HG03097 (cell line): ENCODE measurements around the gene SMIM20.
A peak's percentile ranks its signal among the peaks of the same experiment; 100 is the strongest.

ENCODE experiments used
- ATAC-seq: cut with Tn5 transposase; IDR thresholded peaks from one replicate; pipeline ENCODE4 v1.9.1; 2021; ENCODE audit not compliant: unreplicated experiment, low FRiP score

The SMIM20 gene

GRCh38 chr4:25925486-25926201 is 11.6 kb downstream of the SMIM20 start:
- no peak for ATAC-seq

DNA sequence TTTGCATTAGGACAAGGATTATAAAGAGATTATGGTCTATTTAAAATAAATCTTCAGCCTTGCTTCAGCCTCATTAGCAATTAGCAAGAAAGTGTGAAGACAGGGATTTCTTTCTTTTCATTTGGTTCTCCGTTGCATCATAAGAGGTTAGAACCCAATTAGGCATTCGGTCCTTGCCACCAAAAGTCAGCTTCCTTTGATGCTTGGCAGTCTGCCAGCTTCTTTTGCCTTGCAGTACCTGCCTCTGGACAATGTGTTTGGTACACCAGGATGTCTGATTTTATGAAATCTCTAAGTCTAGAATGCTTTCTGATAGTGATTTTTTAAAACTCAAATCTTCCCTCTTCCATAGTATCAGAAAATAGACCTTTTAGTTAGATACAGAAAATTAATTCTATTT is 12.4 kb downstream of the SMIM20 start:
- ATAC-seq: no peak

DNA sequence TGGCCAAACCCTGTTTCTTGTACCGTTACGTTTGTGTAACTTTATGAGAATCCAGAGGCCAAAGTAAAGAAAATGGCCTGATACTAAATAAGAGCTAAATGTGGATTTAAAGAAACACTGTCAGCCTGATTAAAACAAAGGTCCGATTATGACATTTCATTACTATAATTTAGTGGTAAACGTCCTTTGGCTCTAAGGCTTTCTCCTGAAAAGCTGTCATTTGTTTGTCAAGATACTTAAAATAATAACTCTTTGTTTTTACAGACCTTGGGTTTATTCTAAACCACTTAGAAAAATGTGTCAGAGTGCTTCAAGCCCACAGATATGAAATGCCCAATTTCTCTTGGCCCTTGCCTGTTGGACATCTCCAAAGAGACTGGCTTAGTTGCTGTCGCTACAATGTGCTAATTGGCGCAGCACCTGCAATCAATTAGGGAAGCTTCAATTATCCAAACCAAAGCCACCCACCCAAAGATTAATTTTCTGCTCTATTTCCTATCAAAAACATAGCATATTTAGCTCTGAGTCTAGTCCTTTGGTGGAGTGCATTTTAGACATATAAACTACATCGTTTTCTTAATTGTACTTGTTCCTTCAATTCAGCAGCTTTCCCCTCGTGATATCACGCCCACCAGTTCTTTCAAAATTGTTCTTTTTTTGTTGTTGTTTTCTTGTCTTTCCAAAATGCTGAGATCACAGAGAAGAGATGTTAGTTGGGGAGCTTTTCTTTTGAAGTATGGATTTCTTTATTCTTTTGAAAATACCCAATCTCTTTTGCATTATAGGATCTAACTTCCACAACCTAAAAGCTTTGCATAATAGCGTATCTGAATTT is 13.6 kb downstream of the SMIM20 start:
- no peak for ATAC-seq

- no peak for ATAC-seq
Observed at GRCh38 chr4:25928379-25929297, 14.6 kb downstream of the SMIM20 start.

DNA sequence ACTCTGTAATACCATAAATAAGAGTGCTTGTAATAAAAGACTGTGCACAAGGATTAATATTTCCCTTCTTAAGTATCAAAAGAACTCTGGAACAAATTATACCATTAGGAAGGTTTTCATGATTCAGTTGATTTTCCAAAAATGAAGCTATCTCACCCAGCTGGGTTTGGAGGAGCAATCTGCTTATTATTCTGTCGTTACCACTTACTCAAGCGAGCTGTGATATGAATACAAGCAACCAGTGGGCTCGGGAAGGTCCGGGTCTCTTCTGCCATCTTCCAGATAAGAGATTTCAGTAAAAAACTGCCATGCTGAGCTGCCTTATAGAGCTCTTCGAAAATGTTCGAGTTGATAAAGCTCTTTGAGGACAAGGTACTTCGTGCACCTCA is 15.3 kb downstream of the SMIM20 start:
- ATAC-seq: no peak

GRCh38 chr4:25930731-25931354 is 16.8 kb downstream of the SMIM20 start:
- ATAC-seq: no peak

- no peak for ATAC-seq
Observed at GRCh38 chr4:25936696-25937095, 22.7 kb downstream of the SMIM20 start.

DNA sequence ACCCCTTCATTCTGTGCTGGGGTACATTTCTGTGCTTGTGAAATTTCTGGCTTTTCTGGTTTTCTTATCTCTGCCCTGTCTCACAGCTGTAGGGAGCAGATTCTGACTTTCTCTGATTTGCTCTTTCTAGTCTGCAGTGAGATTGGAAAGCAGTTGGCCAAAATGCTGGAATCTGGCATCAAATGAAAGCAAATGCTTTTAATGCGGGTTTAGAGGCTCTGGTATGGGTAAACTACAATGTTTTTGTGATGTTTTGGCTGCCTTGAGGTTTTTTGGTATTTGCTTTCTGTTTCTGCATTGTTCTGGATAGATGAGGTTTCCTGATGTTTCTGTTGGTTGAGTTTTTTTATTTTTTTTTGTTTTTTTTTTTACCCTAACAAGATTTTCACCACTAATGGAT is 23.8 kb downstream of the SMIM20 start:
- no peak for ATAC-seq

- ATAC-seq: peak; percentile 14
Observed at GRCh38 chr4:25938366-25938765, 24.3 kb downstream of the SMIM20 start.

- ATAC-seq: peak; percentile 92
Observed at GRCh38 chr4:25938787-25939186, 24.8 kb downstream of the SMIM20 start.

DNA sequence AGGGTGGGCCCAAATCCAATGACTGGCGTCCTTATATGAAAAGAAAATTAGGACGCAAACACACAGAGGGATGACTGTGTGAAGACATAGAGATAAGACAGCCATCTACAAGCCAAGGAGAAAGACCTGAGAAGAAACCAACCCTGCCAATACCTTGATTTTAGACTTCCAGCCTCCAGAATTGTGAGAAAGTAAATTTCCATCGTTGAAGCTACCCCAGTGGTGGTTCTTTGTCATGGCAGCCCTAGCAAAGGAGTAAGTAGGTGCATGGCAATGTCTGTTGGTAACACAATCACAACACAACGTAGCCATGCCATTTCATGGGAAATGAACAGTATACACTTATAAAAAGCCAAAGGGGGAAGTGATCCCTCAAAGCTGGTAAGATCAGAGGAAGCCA is 25.3 kb downstream of the SMIM20 start:
- ATAC-seq: no peak

DNA sequence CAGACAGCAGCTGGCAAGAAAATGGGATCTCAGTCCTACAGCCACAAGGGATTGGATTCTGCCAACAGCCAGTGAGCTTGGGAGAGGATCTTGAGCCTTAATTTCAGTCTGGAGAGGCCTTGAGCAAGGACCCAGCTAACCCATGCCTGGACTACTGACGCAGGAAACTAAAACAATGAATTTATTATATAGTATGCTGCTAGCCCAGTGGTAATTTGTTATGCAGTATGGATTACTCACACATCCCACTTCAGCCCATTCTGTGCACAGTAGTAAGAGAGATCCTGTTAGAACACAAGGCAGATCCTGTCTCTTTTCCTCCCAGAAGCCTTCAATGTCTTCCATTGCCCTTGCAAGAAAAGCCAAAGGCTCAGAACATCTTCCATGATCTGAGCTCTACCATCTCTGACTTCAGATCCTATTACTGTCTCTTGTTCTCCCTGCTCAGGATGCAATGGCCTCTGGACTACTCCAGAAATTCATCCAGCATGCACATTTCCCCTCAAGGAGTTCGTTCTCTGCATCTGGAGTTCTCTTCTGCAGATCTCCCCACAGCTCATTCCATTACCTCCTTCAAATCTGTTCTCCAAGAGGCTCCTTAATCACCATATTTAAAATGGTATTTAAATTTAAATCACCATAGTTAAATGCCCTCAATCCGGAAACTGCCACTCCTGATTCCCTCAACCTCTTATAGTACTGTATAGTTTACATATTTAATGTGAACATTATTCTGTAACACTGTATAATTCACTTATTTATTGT is 27.6 kb downstream of the SMIM20 start:
- ATAC-seq: no peak

- no peak for ATAC-seq
Observed at GRCh38 chr4:25943312-25943711, 29.3 kb downstream of the SMIM20 start.

- no peak for ATAC-seq
Observed at GRCh38 chr4:25943805-25944204, 29.8 kb downstream of the SMIM20 start.

DNA sequence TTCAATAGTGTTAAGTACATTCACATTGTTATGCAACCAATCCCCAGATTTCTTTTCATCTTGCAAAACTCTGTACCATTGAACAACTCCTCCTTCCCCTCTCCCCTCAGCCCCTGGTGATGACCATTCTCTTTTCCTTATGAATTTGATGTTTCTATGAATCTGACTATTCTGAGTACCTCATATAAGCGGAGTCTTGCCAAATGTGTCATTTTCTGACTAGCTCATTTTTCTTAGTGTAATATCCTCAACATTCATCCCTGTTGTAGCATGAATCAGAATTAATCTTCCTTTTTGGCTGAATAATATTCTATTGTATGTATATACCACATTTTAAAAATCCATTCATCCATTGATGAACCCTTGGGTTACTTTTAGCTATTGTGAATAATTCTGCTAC is 34.0 kb downstream of the SMIM20 start:
- no peak for ATAC-seq

- ATAC-seq: no peak
Observed at GRCh38 chr4:25949173-25949748, 35.2 kb downstream of the SMIM20 start.

DNA sequence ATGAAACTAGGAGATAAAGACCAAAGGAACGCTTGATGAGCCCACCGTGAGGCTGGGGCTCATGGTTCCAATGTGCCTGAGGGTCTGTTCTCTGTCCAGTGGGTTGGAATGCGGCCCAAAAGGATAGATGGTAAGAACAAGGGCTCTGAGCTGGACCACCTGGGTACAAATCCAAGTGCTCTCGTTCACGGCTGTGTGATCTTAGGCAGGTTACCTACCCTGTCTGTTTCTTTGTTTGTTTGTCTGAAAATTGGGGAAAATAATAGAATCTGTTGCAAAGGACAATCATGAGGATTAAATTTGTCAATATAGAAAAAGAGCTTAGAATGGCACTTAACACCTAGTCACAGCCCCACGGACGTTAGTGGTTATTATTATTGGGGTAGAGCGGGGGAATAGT is 36.0 kb downstream of the SMIM20 start:
- ATAC-seq: no peak

DNA sequence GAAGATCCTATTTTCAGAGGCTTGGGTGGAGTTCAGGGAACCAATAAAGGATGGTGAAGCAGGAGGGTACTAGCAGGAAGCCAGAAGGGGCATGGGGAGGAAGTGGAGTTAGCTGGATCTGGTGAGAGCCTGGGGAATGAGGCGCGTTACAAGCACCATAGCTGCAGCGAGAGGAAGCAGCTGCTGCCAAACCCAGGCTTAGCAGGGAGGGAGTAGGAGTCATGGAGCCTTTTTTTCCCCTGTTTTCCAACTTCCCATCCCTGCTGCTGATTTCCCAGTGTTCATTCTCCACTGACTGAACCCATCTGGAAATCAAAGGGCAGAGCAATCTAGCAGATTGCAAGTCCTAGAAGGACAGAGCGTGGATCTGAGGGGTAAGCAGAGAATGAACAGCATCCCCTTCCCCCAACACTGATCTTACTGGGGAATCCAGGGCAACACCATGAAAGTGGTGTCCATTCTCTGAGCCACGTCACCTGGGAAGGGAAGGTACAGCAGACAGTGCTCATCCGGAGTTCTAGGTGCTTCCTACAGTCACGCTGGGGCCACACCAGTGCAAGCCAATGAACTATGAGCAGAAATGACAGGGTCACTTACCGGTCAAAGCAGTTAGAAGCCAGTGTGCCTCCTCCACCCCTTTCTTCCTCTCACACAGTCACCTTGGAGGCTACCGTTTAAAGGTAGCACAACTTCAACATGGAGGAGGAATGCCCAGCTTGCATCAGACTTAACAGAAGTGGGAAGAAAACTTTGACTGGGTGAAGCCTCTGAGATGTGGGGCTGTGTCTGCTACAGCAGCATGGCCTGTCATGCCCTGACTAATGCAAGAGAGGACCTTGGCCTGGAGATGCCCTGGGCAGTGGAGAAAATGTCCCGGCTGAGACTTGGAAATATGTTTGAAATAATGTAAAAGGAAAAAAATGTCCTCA is 36.7 kb downstream of the SMIM20 start:
- ATAC-seq: no peak
